ENCODE results near the gene INO80D. TPM values are rescaled to one million over a fixed set of nuclear protein-coding genes. Genes with fewer than 3 reads are reported as not detected.

Gene INO80D
- total RNA-seq, 1 donor from 2014 or later, result 11.3 TPM

- DNase-seq (ENCODE audit: low spot score), result no peak
- H4K20me1 ChIP-seq (ENCODE audit: low read depth), result peaks cover 4% of the 10 kb centered on the region
- H3K9ac ChIP-seq, result no peak overlapping the region
- H3K27me3 ChIP-seq, result no peaks in the 10 kb centered on the region
- no peaks in the 10 kb centered on the region for H3K9me3 ChIP-seq (ENCODE audit: low read depth)
- Mint-ChIP-seq H3K4me3 (no peak overlapping the region), H3K27ac (no peak overlapping the region), H3K36me3 (peaks cover 33% of the 10 kb centered on the region), H3K4me1 (no peaks in the 10 kb centered on the region), H3K9me3 (no peaks in the 10 kb centered on the region), H3K27me3 (ENCODE audit: insufficient read depth, low read depth) (no peaks in the 10 kb centered on the region)
- TF ChIP-seq EZH2phosphoT487 (IDR thresholded peaks at IDR 0.05), result no peak
- TF ChIP-seq CTCF (IDR thresholded peaks at IDR 0.05), result no peak
- no peak for TF ChIP-seq EZH2 (IDR thresholded peaks at IDR 0.05)
- no peaks in the 10 kb centered on the region for H3K36me3 ChIP-seq
- no peak overlapping the region for H2AFZ ChIP-seq (replicated peaks)
- H3K4me1 ChIP-seq, result no peaks in the 10 kb centered on the region
- H3K4me2 ChIP-seq, result no peak overlapping the region
- H3K4me3 ChIP-seq, result no peak overlapping the region
- H3K27ac ChIP-seq, result no peak overlapping the region
- H3K79me2 ChIP-seq (ENCODE audit: low read depth), result no peaks in the 10 kb centered on the region
- no peaks in the 10 kb centered on the region for H3F3A ChIP-seq (ENCODE audit: low read depth)
These were observed 84.1 kb downstream of the INO80D start for GRCh38 chr2:206001912-206002311.

DNA sequence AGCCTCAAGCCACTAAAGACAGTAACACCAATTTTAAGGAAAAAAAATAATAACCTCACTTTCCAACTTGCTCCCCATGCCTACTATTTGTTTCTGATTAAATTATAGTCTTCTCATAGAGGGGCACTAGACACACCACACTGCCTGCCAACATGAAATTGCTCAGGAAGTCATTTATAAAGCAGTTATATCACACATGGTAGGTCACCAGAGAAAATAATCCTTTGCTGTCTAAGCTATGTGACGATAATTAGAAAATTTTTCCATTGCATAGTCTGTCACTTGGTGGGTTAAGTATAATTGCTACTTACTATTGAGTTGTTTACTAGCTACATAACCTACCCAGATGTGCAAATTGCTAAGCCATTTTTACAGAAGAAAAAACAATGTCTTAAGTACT, 85.2 kb downstream of the INO80D start:
- no peaks in the 10 kb centered on the region for H3K79me2 ChIP-seq (ENCODE audit: low read depth)
- Mint-ChIP-seq H3K9me3 (no peaks in the 10 kb centered on the region), H3K4me1 (no peaks in the 10 kb centered on the region), H3K36me3 (peaks cover 27% of the 10 kb centered on the region), H3K4me3 (no peak overlapping the region), H3K27me3 (ENCODE audit: insufficient read depth, low read depth) (no peaks in the 10 kb centered on the region), H3K27ac (no peak overlapping the region)
- DNase-seq (ENCODE audit: low spot score), result no peak
- no peaks in the 10 kb centered on the region for H3K36me3 ChIP-seq
- H3K27me3 ChIP-seq, result no peaks in the 10 kb centered on the region
- no peaks in the 10 kb centered on the region for H3K4me1 ChIP-seq
- H2AFZ ChIP-seq (replicated peaks), result no peak overlapping the region
- H3K9me3 ChIP-seq (ENCODE audit: low read depth), result no peaks in the 10 kb centered on the region
- no peak overlapping the region for H3K4me2 ChIP-seq
- H3K27ac ChIP-seq, result no peak overlapping the region
- peaks cover 3% of the 10 kb centered on the region for H3F3A ChIP-seq (ENCODE audit: low read depth)
- no peak for TF ChIP-seq EZH2 (IDR thresholded peaks at IDR 0.05)
- no peak for TF ChIP-seq CTCF (IDR thresholded peaks at IDR 0.05)
- no peak for TF ChIP-seq EZH2phosphoT487 (IDR thresholded peaks at IDR 0.05)
- peaks cover 4% of the 10 kb centered on the region for H4K20me1 ChIP-seq (ENCODE audit: low read depth)
- H3K4me3 ChIP-seq, result no peak overlapping the region
- no peak overlapping the region for H3K9ac ChIP-seq

DNA sequence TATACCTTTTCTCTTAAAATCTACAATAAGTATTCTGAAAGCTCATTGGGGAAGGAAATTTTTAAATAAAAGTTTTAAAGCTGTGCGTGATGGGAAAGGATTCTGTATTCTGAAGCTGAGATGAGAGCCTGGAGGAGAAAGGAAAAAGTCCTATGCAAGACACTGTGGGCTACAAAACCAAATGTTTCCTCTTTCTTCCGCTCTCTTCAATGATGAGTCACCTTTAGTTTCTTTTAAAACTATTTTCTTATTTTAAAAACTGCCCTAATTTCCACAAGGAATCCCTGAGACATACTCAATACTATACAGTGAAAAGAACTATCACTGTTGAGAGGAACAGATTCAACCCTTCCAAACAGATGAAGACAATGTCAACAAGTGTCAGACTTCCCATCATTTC, 87.4 kb downstream of the INO80D start:
- Histone ChIP-seq H3K4me1 (peaks cover 11% of the 10 kb centered on the region), H3K36me3 (no peaks in the 10 kb centered on the region), H2AFZ (replicated peaks) (no peak overlapping the region), H3K4me2 (no peak overlapping the region), H4K20me1 (ENCODE audit: low read depth) (no peaks in the 10 kb centered on the region), H3K9me3 (ENCODE audit: low read depth) (no peaks in the 10 kb centered on the region), H3K79me2 (ENCODE audit: low read depth) (no peaks in the 10 kb centered on the region), H3K27me3 (no peaks in the 10 kb centered on the region), H3K27ac (no peak overlapping the region), H3K9ac (no peak overlapping the region), H3K4me3 (no peak overlapping the region), H3F3A (ENCODE audit: low read depth) (peaks cover 3% of the 10 kb centered on the region)
- Mint-ChIP-seq H3K36me3 (peaks cover 7% of the 10 kb centered on the region), H3K4me3 (no peak overlapping the region), H3K9me3 (no peaks in the 10 kb centered on the region), H3K27ac (no peak overlapping the region), H3K27me3 (ENCODE audit: insufficient read depth, low read depth) (no peaks in the 10 kb centered on the region), H3K4me1 (no peaks in the 10 kb centered on the region)
- no peak for TF ChIP-seq CTCF (IDR thresholded peaks at IDR 0.05)
- DNase-seq (ENCODE audit: low spot score), result no peak

GRCh38 chr2:205996161-205996560, 89.8 kb downstream of the INO80D start:
- peaks cover 5% of the 10 kb centered on the region for H3K36me3 Mint-ChIP-seq

More at GRCh38 chr2:205996161-205996560, 89.8 kb downstream of the INO80D start:
- Histone ChIP-seq H3K79me2 (ENCODE audit: low read depth) (no peaks in the 10 kb centered on the region), H2AFZ (replicated peaks) (no peak overlapping the region), H3F3A (ENCODE audit: low read depth) (peaks cover 3% of the 10 kb centered on the region), H3K27me3 (no peaks in the 10 kb centered on the region), H3K36me3 (no peaks in the 10 kb centered on the region), H4K20me1 (ENCODE audit: low read depth) (no peaks in the 10 kb centered on the region), H3K9me3 (ENCODE audit: low read depth) (no peaks in the 10 kb centered on the region), H3K4me3 (no peak overlapping the region), H3K9ac (no peak overlapping the region), H3K4me2 (no peak overlapping the region), H3K27ac (no peak overlapping the region), H3K4me1 (peaks cover 11% of the 10 kb centered on the region)
- no peaks in the 10 kb centered on the region for H3K27me3 Mint-ChIP-seq (ENCODE audit: insufficient read depth, low read depth)
- no peak for TF ChIP-seq CTCF (IDR thresholded peaks at IDR 0.05)
- TF ChIP-seq EZH2phosphoT487 (IDR thresholded peaks at IDR 0.05), result no peak
- no peak for TF ChIP-seq EZH2 (IDR thresholded peaks at IDR 0.05)
- no peaks in the 10 kb centered on the region for H3K9me3 Mint-ChIP-seq
- no peaks in the 10 kb centered on the region for H3K4me1 Mint-ChIP-seq
- H3K27ac Mint-ChIP-seq, result no peak overlapping the region
- no peak overlapping the region for H3K4me3 Mint-ChIP-seq
- DNase-seq (ENCODE audit: low spot score), result no peak
